GM10266 (cell line): ENCODE data around the gene OLFML2B.

ENCODE experiments used
- DNase-seq: peaks from one replicate; pipeline ENCODE4 v3.0.0; 2012; ENCODE audit errors: extremely low spot score
- CTCF ChIP-seq: IDR thresholded peaks from 2 replicates; pipeline ENCODE4 v1.5.1; 2012; ENCODE audit warnings: mild to moderate bottlenecking, low read depth; ENCODE audit not compliant: control insufficient read depth, insufficient read depth; ENCODE audit errors: missing control alignments

Gene OLFML2B

GRCh38 chr1:161962091-161962887, 61.4 kb downstream of the OLFML2B start:
- DNase-seq: peak; percentile 64

GRCh38 chr1:161958425-161958824, 65.2 kb downstream of the OLFML2B start:
- TF ChIP-seq CTCF: no peak
- DNase-seq: no peak

More at GRCh38 chr1:161962091-161962887, 61.4 kb downstream of the OLFML2B start:
- no peak for TF ChIP-seq CTCF

- no peak for TF ChIP-seq CTCF
- no peak for DNase-seq
These were observed 66.7 kb downstream of the OLFML2B start for GRCh38 chr1:161956930-161957329.

GRCh38 chr1:161956097-161956496, 67.6 kb downstream of the OLFML2B start:
- TF ChIP-seq CTCF: no peak
- DNase-seq: no peak

GRCh38 chr1:161955606-161956005, 68.1 kb downstream of the OLFML2B start:
- no peak for TF ChIP-seq CTCF
- DNase-seq: no peak

- no peak for TF ChIP-seq CTCF
- DNase-seq: no peak
These were observed 69.2 kb downstream of the OLFML2B start for GRCh38 chr1:161954466-161954865.

- DNase-seq: no peak
These were observed 69.6 kb downstream of the OLFML2B start for GRCh38 chr1:161954050-161954449.

More at GRCh38 chr1:161954050-161954449, 69.6 kb downstream of the OLFML2B start:
- no peak for TF ChIP-seq CTCF
